ENCODE measurements around the gene ALPL. TPM values are rescaled to one million over a fixed set of nuclear protein-coding genes. Genes with fewer than 3 reads are reported as not detected.

ALPL gene
- total RNA-seq, 1 experiment from 2014 or later, result 140 TPM

- no peak overlapping the region for H3K27ac Mint-ChIP-seq
- peaks cover 9% of the 10 kb centered on the region for H3K36me3 Mint-ChIP-seq
- peaks cover 14% of the 10 kb centered on the region for H3K9me3 Mint-ChIP-seq
- ChIA-PET CTCF (interaction anchor here (0.6 to 4.0 kb wide), 33 partner anchors 9 to 274 kb away, joined by 3 to 52 read pairs (median 4); partner anchors contain the start of gene ALPL), POLR2A (no interaction called here)
- H3K27me3 Mint-ChIP-seq (ENCODE audit: low read depth), result peaks cover 7% of the 10 kb centered on the region
- no peak for ATAC-seq
- no peak for TF ChIP-seq ELF4 (CRISPR knock-in tag; IDR thresholded peaks at IDR 0.05; ENCODE audit: low read depth)
- TF ChIP-seq USF1 (CRISPR knock-in tag; IDR thresholded peaks at IDR 0.05), result no peak
- no peak for TF ChIP-seq MLX (CRISPR knock-in tag; IDR thresholded peaks at IDR 0.05)
- TF ChIP-seq ZNF263 (CRISPR knock-in tag; IDR thresholded peaks at IDR 0.05; ENCODE audit: low read depth), result no peak
- TF ChIP-seq RORB (CRISPR knock-in tag; IDR thresholded peaks at IDR 0.05), result no peak
- no peak for TF ChIP-seq GABPB1 (CRISPR knock-in tag; IDR thresholded peaks at IDR 0.05)
- no peak for TF ChIP-seq ZMAT4 (CRISPR knock-in tag; IDR thresholded peaks at IDR 0.05)
- no peak for TF ChIP-seq E2F5 (CRISPR knock-in tag; IDR thresholded peaks at IDR 0.05)
- no peak for TF ChIP-seq TCF7 (CRISPR knock-in tag; IDR thresholded peaks at IDR 0.05; ENCODE audit: low read depth)
- no peak for TF ChIP-seq SMAD4 (CRISPR knock-in tag; IDR thresholded peaks at IDR 0.05)
- no peak for DNase-seq (ENCODE audit: low spot score)
- no peak overlapping the region for H3K4me3 Mint-ChIP-seq
- peaks cover 11% of the 10 kb centered on the region for H3K4me1 Mint-ChIP-seq
Measured at GRCh38 chr1:21491488-21492355, 17.5 kb upstream of the ALPL start.

GRCh38 chr1:21492356-21492625 lies 16.9 kb upstream of the ALPL start:
- ChIA-PET POLR2A (no interaction called here), CTCF (interaction anchor here (0.7 to 4.0 kb wide), 3 partner anchors 121 to 260 kb away, joined by 4 to 52 read pairs (median 4); no protein-coding TSS in a partner anchor)
- H3K4me1 Mint-ChIP-seq, result peaks cover 11% of the 10 kb centered on the region
- DNase-seq (ENCODE audit: low spot score) (no peak), ATAC-seq (no peak)
- H3K4me3 Mint-ChIP-seq, result no peak overlapping the region
- peaks cover 7% of the 10 kb centered on the region for H3K27me3 Mint-ChIP-seq (ENCODE audit: low read depth)
- no peak overlapping the region for H3K27ac Mint-ChIP-seq
- H3K36me3 Mint-ChIP-seq, result peaks cover 9% of the 10 kb centered on the region
- H3K9me3 Mint-ChIP-seq, result peaks cover 14% of the 10 kb centered on the region
- TF ChIP-seq CREB1 (CRISPR knock-in tag; IDR thresholded peaks at IDR 0.05), result no peak
- TF ChIP-seq ARID4B (CRISPR knock-in tag; IDR thresholded peaks at IDR 0.05; ENCODE audit: borderline replicate concordance), result no peak
- TF ChIP-seq ATF3 (CRISPR knock-in tag; conservative IDR thresholded peaks at IDR 0.05), result no peak
- TF ChIP-seq ZNF532 (CRISPR knock-in tag; IDR thresholded peaks at IDR 0.05; ENCODE audit: borderline replicate concordance), result no peak
- TF ChIP-seq CTCF (IDR thresholded peaks at IDR 0.05), result no peak
- no peak for TF ChIP-seq FOXK1 (CRISPR knock-in tag; IDR thresholded peaks at IDR 0.05)
- no peak for TF ChIP-seq STAT6 (CRISPR knock-in tag; conservative IDR thresholded peaks at IDR 0.05; ENCODE audit: low read depth)
